NB4 (cell line): Measurements from ENCODE around the gene STIM1.

ENCODE experiments used
- DNase-seq: peaks from one replicate; pipeline ENCODE4 v3.0.0; 2010; ENCODE audit warnings: low read depth
- H3K4me3 ChIP-seq: one replicate; pipeline ENCODE4 v1.5.1; 2011; ENCODE audit warnings: mild to moderate bottlenecking, low read depth, low read length, moderate library complexity
- CTCF ChIP-seq: IDR thresholded peaks from one replicate; pipeline ENCODE4 v1.5.1; 2012; ENCODE audit warnings: low read depth, low read length
- MAX ChIP-seq: IDR thresholded peaks from 2 replicates; pipeline ENCODE4 v1.6.1; 2011; ENCODE audit warnings: low read depth, low read length
- MYC ChIP-seq: IDR thresholded peaks from 2 replicates; pipeline ENCODE4 v1.6.1; 2011; ENCODE audit warnings: low read depth, low read length
- POLR2A ChIP-seq: IDR thresholded peaks from 2 replicates; pipeline ENCODE4 v1.6.1; 2011; ENCODE audit warnings: mild to moderate bottlenecking; ENCODE audit not compliant: insufficient read length; ENCODE audit errors: extremely low read depth

Gene STIM1

GRCh38 chr11:4094348-4095291 is 239.2 kb downstream of the STIM1 start, which contains the start of gene RRM1:
Gene RRM1, plus strand, starts transcription at chr11:4094799. Its CDS starts 214 bp downstream, at chr11:4095013.
- H3K4me3 ChIP-seq: peak within 1 kb of the TSS; percentile 92
- peak; percentile 39 for TF ChIP-seq POLR2A
- no peak for TF ChIP-seq MYC
- TF ChIP-seq MAX: no peak; the same call in 1 of the 2 replicates
- peak; percentile 98 for DNase-seq

- peak overlapping the region; percentile 92 for H3K4me3 ChIP-seq
- peak; percentile 46 for DNase-seq
- no peak for TF ChIP-seq POLR2A
- TF ChIP-seq MYC: no peak
- no peak for TF ChIP-seq MAX
- TF ChIP-seq CTCF: no peak
Measured at GRCh38 chr11:4095509-4096230, 240.2 kb downstream of the STIM1 start.

GRCh38 chr11:4098026-4098621 is 242.7 kb downstream of the STIM1 start:
- H3K4me3 ChIP-seq: no peak overlapping the region
- no peak for TF ChIP-seq MYC
- no peak for TF ChIP-seq CTCF
- no peak for TF ChIP-seq POLR2A
- no peak for TF ChIP-seq MAX
- DNase-seq: no peak

- DNase-seq: peak; percentile 24
- no peak overlapping the region for H3K4me3 ChIP-seq
- TF ChIP-seq POLR2A (no peak), CTCF (no peak), MYC (no peak), MAX (no peak)
Measured at GRCh38 chr11:4102711-4103110, 247.2 kb downstream of the STIM1 start.

- no peak for TF ChIP-seq POLR2A
- TF ChIP-seq MYC: no peak
- no peak for TF ChIP-seq MAX
- no peak for TF ChIP-seq CTCF
- DNase-seq: no peak
- no peak overlapping the region for H3K4me3 ChIP-seq
Measured at GRCh38 chr11:4103269-4103668, 247.8 kb downstream of the STIM1 start.
